HG03571 (cell line): ENCODE measurements around the gene FBXL16.

Source experiments
- ATAC-seq: cut with Tn5 transposase; IDR thresholded peaks from one replicate; pipeline ENCODE4 v1.9.1; 2021; ENCODE audit not compliant: unreplicated experiment

Gene FBXL16

DNA sequence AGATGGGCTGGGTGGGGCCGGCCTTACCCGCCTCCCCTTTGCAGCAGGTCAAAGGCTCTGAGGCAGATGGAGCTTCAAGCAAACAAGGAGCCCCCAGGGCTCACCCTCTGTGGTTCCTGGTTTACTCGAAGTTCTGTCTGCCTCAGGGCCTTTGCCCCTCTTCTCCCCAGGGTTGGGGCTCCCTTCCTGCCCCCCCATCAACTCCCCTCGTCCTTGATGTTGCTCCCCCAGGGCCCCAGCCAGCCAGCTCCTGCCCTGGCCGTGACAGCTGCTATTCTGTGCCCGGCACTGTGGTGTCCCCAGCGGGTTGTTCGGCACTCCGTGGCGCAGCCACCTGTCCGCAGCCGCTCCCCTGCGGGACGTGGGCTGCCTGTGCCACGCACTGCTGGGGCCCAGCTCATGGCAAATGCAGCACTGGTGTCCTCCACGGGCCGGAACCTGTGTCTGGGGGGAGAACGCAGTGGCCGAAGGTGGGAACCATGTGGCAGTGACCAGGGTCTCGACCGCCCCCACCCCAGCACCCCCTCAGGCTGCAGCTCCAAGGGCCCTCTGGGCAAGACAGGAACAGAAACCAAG, 5.0 kb upstream of the FBXL16 start:
- no peak for ATAC-seq

- no peak for ATAC-seq
Observed at GRCh38 chr16:709566-710499, 4.2 kb upstream of the FBXL16 start.

DNA sequence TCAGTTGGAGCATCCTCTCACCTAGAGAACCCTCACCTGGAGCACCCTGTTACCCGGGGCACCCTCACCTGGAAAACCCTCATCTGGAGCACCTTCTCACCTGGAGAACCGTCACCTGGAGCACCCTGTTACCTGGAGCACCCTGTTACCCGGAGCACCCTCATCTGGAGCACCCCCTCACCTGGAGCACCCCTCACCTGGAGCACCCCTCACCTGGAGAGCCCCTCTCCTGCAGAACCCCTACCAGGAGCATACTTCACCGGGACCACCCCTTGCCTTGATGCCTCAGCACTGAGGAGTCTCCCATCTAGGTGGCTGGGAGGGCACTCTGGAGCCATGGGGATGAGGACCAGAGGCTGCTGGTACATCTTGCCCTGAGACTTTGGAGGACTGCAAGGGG, 3.4 kb upstream of the FBXL16 start:
- no peak for ATAC-seq

DNA sequence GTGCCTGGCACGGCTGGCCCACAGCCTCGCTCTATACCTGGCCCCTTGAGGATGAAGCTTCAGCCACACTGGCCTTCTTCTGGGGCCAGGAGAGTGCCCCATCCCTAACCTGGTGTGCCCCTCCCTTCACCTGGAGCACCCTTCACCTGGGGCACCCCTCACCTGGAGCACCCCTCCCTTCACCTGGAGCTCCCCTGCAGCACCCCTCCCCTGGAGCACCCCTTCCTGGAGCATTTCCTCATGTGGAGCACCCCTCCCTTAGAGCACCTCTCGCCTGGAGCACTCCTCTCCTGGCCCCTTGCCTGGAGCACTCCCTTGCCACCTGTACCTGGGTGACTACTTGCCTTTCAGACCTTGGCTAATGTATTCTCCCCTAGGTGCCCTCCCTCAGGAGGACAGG, 2.4 kb upstream of the FBXL16 start:
- ATAC-seq: no peak

- ATAC-seq: no peak
Observed at GRCh38 chr16:707062-707538, 1.5 kb upstream of the FBXL16 start.

- ATAC-seq: no peak
Observed at GRCh38 chr16:706189-707061, 824 bp upstream of the FBXL16 start.

DNA sequence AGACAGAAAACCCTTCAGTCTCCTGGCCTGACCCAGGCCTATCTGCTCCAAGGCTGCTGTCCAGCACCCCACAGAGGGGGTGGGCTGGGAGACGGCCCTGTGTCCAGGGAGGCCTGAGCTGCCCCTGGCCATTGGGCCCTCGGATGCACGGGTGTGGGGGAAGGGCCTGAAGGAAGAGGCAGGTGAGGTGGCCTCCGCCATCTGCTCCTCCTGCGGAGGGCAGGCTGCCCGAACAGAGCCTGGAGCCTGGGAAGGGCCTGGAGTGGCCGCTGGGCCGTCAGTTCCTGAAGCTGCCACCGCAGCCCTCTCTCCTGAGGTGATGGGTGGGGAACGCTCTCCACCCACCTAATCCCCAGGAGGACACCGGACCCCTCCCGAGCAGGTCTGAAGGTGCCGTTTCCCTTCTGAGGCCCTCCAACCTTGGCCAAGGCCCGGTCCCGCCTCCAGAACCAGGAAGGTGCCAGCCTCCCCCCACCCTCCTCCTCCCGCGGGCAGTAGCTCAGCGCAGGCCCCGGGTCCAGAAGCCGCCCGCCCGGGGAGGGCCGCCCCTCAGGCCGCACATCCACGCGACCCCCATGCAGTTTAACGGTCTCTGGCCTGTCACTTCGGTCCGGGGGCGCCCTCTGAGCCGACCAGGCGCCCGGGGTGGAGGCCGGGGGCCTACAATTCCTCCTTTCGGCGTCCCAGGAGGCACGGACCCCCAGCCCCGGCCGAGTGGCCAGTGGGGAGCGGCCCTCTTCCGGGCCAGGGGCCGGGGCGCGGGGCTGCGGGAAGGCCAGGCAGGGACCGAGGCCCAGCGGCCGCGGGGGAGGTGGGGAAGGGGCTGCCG, 835 bp downstream of the FBXL16 start:
- ATAC-seq: no peak

GRCh38 chr16:704047-704446, 1.6 kb downstream of the FBXL16 start:
- no peak for ATAC-seq

- ATAC-seq: no peak
Observed at GRCh38 chr16:703406-703805, 2.2 kb downstream of the FBXL16 start.

- ATAC-seq: no peak
Observed at GRCh38 chr16:702341-702740, 3.3 kb downstream of the FBXL16 start.

DNA sequence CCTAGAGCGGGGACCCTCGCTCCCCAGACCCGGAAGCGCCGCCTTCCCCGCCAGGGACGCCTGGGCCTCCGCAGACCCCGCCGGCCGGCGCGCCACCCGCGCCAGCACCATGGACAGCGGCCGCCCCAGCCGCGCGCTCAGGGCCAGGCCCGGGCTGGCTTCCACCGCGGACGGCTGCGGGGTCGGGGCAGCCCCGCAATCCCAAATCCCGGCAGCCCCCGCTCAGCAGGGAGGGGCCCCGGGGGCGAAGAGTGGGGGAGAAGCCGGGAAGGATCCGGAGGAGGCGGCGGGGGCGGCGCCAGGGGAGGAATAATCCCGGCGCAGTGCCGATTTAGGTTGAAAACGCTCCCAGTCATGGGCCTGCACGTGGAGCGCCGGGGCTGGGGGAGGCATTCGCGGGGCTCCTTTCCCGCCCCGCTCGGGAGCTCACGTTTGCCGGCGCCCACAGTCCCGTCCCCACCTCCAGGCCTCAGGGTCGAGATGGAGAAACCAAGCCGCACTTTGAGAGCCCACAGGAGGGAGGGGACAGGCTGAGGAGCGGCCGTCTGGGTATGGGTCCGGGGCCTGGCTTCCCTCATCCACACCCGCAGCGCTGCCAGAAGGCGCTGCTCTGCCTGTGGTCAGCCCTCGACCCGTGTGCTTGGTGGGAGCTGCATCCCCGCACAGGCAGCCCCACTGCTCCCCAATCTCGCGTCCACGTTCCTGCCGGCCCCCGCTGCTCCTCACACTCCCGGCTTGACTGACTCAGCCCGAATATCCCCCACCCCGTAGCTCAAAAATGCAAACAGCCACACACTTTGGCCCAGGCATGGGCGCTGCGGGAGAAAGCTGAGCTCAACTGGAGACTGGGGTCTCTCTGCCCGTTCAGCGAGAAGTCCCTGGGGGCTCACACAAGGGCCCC, 4.7 kb downstream of the FBXL16 start:
- no peak for ATAC-seq

DNA sequence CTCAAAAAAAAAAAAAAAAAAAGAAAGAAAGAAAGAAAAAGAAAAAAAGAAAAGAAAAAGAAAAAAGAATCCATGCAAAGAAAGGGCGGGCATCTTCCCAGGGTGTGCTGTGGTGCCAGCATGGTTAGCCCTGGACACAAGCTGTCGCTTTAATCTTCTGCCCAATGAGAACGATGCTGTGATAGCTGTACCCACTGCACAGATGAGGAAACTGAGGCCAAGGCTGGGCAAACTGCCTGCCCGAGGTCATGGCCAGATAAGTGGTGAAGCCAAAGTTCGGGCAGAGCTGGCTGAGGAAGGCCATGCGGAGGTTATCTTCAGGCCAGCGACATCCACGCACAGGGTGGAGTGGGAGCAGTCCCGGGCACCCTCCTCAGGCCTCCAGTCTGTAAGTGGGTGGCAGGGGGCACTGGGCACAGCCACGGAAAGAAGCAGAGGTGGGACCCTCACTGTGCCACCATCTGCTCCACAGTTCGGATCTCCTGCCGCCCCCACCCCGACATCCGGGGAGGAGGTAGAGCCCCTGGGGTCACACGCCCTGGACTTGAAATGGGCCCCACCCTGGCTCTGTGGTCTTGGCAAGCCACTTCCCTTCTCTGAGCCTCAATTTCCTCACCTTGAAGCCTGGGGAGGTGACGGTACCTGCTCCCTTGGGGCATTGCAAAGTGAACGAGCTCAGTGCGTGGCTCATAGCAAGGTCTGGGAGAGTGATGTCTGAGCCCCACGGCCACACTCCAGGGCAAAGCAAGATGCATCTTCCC, 6.5 kb downstream of the FBXL16 start:
- no peak for ATAC-seq

DNA sequence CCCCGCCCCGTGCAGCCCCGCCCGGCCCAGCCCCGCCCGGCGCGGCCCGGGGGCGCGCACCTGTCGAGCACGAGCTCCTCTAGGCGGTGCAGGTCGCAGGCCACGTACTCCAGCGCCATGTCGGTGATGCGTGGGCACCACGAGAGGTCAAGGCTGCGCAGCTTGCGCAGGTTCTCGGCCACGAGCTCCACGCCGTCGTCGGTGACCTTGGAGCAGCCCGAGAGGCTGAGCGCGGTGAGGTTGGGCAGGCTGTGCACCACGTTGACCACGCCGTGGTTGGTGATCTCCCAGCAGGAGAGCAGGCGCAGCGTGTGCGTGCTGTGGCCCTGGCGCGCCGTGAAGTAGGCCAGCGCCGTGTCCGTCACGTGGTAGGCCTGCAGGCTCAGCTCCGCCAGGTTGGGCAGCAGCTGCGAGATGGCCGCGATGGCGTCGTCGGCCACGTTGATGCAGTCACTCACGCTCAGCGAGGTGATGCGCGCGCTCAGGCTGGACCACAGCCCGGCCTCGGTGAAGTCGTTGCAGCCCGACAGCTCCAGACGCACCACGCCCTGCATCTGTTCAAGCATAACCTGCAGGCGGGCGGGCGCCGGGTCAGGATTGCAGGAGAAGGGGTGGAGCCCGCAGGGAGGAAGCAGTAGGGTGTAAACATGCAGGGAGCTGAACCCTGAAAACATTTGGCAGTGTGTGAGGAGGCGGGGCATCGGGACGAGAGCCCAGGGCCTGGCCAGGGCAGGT, 10.1 kb downstream of the FBXL16 start:
- no peak for ATAC-seq

GRCh38 chr16:694863-695354, 10.7 kb downstream of the FBXL16 start:
- ATAC-seq: no peak

DNA sequence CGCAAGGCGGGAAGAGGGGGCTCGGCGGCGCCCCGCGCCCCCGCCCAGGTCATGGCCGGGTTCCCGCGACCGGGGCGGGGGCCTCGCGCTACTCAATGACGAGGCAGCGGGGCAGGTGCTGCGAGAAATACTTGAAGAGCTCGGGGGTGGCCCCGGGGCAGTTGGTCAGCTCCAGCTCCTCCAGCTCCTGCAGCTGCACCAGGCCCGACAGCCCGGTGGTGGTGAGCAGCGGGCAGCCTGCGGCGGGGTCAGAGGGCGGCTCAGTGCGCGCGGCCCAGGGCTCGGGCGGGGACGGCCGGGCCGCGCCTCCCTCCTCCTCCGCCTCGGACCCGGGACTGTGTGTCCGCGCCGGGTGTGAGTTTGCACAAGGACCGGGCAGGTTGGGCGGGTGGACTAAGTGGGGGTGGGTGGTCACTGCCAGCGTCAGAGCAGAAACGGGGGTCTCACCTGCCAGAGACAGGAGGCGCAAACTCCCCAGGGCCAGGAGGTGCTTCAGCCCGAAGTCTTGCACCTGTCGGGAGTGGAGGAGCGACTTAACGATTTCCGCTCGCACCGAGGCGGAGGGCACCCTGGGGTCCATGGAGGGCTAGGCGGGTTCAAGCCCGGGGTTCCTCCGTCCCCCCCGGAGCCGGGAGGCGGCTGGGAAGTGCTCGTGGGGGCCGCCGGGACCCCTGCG, 11.3 kb downstream of the FBXL16 start:
- no peak for ATAC-seq

DNA sequence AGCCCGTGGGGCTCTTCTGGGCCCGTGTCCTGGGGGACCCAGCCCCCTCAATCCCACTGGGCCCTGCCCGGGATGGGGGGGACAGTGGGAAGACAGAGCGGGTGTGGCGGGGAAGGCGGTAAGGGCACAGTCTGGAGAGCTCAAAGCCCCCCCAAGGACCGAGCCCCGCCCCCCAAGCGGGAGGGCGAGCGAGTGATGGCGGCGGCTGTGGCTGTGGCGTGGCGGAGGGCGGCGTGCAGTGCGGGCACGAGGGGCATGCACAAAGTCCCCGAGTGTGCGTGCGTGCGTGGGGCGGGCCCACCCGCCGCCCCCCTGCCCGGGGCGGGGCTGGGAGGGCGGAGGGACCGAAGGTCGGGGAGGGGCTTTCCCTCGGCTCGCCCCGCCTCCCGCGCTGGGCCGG, 11.8 kb downstream of the FBXL16 start:
- no peak for ATAC-seq

DNA sequence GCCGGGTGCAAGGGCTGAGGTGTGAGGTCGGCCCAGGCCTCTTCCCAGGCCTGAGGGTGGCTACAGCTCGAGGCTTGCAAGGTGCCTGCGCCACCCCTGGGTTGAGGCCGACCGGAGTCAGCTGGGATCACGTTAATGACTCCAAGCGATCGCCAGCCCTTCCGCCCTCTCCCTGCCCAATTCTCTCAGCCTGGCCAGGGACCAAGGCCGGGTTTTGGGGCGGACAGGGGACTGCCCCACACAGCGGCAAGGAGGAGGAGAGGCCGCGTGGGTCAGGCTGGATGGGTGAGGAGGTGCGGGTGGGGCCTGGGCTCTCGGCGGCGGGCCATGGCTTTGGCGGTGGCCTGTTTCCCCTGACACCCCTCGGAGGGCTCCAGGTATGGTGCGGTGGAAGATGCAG, 12.2 kb downstream of the FBXL16 start:
- ATAC-seq: no peak
